GM21619 (cell line): ENCODE results near the gene SH3PXD2B.
A peak's percentile ranks its signal among the peaks of the same experiment; 100 is the strongest.
"Not testable (repeated sequence)": the region's sequence is repeated elsewhere in the genome, so short reads cannot be mapped to it uniquely, and the experiment has no call there.

ENCODE experiments used
- ATAC-seq: cut with Tn5 transposase; IDR thresholded peaks from one replicate; pipeline ENCODE4 v1.9.1; 2021; ENCODE audit not compliant: unreplicated experiment

SH3PXD2B gene

DNA sequence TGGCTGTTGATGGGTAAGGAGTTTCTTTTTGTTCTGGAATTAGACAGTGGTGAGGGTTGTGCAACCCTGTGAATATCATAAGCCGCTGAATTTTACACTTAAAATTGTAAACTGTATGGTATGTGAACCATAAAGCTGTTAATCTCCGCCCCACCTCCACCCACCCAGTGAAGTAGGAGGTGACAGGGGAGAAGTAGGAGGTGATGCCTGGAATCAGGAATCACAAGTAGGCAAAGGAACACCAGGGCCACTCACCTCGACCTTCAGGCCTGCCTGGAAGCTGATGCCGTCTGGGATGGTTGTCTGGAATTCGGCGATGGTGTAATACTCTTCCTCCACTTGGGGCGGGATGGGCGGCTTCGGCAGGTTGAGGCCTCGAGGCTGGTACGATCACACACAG lies 108.4 kb downstream of the SH3PXD2B start:
- no peak for ATAC-seq

DNA sequence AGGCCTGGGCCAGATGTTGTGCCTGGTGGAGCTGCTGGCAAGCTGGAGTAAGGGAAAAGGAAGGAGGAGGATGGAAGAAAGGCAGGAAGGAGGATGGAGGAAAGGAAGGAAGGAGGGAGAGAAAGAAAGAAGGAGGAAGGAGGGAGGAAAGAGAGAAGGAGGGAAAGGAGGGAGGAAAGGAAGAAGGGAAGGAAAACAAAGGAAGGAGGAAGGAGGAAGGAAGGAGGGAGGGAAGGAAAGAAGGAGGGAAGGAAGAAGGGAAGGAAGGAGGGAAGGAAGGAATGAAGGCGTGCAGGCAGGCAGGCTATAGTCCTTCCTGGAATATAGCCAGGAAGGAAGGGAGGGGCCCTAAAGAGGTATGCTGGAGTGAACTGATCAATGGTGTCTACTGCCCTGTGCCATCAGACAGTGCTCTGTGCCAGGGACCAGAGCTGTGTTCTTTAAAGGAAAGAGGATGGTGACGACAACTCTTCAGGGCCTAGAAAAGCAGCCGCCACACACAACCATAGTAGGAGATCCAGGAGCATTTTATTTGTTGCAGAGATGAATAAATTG lies 109.4 kb downstream of the SH3PXD2B start:
- no peak for ATAC-seq

DNA sequence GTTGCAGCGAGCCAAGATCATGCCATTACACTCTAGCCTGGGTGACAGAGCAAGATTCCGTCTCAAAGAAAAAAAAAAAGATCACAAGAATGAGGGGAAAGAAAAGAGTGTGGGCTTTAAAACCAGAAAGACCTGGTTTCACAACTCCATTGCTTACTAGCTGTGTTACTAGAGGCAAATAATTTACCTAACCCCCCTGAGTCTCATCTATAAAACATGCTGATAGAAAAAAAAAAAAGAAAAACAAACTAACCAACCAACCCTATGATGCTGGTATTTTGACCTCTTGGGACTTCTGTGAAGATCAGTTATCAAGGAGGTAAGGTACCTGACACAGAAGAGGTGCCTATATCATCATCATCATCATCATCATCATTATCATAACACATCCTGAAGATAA lies 110.6 kb downstream of the SH3PXD2B start:
- ATAC-seq = no peak

DNA sequence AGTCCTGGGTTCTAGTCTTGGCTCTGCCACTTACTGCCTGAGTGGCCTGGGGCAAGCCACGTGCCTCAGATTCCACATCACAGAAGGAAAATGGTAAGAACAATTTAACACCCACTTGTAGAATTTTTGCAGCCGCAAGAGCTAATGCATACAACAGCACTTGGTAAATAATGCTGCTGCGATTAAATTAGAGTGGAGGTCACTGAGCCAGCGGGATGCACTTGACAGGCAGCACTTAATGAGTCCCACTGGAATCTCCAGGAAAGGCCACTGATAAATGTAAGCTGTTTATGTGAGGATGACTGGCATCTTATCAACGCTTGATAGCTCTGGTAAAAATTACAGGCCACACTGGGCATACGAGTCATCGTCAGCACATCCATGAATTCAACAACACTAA lies 111.4 kb downstream of the SH3PXD2B start:
- ATAC-seq = no peak

DNA sequence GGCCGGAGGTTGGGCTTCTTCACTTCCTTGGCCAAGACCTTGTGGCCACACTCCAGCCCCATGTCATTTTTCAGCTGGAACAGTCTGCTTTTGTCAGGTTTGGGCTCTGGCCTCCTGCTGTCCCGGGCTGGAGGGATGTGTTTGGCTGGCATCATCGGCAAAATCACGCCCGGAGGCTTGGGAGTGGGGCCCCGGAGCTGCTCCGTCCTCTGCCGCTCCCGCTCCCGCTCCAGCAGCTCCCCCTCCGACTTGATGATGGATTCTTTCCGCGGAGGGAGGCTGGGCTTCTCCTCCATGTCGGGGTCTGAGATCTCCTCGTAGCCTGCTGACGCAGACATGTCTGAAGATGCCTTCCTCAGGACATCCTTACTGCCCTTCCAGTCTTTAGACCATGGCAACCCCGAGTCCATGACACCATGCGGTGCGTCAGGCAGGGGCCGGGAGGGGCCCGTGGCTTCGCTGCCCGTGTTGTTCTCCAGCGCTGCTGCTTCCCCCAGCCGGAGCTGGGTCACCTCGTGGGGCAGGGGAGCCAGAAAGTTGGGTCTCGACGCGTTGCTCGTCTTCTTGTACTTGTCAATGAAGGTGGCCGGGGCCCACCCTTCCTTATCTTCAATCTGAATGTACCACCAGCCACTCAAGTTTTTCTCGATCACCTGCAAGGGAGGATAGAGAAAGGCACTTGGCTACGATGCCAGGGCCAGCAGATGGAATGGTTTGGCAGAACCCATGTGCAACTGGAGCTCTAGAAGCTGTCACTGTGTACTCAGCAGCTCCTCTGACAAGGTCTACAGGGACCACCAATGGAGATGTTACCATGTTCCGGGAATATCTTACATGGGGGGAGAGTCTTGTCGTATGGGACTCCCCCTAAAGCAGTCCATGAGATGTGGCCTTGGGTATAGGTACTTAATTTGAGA lies 114.8 kb downstream of the SH3PXD2B start:
- no peak for ATAC-seq

DNA sequence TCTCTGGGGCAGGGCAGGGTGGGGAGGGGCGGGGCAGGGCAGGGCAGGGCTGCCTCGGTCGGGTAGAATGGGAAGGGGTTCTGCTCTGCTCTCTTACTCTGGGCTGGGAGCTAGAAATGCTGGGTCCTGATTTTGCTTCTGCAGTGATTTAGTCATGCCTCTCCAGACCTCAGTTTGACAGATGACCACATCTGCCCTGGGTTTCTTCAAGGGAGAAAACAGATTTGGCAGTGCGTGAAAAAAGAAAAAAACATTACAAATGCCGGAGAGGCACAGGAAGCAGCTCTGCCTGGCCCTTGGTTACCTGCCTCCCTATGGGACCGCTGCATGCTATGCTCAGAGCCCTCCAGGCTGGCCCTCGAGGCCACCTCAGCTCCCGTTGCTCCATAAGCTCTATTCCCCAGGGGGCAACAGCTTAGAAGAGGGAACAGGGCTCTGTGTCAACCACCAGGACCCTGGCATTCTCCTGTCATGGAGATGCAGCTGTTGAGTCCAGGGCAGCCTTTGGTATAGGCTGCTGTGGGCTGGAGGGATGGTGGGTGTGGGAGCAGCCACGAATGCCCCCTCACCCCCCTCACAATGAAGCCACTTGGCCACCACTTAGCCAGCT lies 117.5 kb downstream of the SH3PXD2B start:
- no peak for ATAC-seq

DNA sequence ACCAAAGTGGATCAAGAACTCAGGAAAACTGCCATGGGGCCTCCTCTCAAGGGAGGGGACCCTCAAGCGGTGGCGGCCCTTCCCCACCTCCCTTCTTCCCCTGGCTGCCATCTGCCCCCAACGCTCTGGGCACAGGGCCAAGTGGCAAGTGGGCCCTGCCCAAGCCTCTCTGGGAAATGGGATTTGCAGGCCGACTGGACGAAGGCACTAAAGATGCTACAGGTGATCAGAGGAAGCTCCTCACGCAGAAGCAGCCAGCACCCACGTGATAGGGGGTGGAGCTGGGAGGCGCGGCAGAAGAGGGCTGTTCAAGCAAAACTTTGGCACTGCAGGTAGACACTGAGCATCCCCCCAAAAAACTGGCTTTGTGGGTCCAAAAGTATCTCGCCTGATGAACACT lies 118.1 kb downstream of the SH3PXD2B start:
- no peak for ATAC-seq

DNA sequence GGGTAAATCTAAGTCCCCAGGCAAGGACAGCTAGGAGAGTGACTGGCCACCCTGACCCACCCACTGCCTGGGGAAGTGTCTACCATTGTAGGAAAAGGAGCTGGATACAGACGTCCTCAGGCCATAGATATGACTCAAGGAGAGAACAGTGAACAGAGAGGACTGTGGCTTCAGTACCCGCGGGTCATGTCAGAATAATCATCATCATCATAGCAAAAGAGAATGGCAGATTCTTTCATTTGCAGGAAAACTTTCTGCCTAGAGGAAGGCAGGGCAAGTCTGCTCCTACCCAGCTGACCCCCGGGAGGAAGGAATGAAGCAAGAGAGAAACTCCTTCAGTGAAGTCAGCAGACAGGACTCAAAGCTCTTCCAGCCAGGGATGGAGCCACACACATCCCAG lies 118.6 kb downstream of the SH3PXD2B start:
- no peak for ATAC-seq

DNA sequence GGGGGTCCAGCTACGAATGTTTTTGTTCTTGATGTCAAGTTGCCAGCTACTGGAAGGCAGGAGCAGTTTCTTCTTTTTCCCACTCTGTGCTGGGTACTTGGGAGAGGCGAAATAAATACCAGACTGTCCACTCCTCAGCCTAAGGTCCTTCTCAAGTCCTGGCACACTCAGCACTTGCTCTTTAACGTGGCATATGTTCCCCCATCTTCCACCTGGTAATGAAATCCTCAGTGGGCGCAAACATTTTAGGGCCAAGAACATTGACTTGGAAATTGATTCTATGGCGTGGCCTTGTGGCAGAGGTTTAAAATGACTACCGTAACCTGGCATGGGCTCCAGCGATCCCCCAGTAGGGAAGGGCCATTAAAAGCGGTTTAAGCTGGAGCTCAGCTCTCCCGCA lies 119.7 kb downstream of the SH3PXD2B start:
- no peak for ATAC-seq

DNA sequence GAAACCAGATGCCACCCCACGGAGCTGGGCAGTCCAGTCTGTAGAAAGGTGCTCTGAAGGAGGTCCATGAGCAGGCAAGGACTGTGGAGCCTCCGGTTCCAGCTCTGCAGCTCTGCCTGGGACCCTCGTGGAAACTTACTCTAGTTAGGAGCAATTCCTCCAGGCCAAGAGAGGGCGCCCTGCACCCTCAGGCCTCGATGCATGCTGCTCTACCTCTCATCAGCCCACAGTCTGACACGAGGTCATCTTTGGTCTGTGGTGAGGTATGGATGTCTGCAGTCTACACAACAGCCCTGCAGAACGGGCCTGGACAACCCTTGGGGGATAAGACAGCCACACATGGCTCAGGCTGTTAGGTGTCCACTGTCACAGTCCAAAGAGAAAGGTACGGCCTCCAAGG lies 120.1 kb downstream of the SH3PXD2B start:
- ATAC-seq = no peak

DNA sequence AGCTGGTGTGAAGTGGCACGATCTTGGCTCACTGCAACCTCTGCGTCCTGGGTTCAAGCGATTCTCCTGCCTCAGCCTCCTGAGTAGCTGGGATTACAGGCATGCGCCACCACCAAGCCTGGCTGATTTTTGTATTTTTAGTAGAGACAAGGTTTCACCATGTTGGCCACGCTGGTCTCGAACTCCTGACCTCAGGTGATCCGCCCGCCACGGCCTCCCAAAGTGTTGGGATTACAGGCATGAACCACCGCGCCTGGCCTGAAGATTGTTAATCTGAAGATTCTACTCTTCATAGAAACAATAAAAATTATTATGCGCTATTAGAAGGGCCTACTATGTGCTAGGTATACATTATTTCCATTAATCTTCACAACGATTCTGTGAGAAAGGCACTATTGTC lies 127.4 kb downstream of the SH3PXD2B start:
- ATAC-seq = not testable (repeated sequence)

DNA sequence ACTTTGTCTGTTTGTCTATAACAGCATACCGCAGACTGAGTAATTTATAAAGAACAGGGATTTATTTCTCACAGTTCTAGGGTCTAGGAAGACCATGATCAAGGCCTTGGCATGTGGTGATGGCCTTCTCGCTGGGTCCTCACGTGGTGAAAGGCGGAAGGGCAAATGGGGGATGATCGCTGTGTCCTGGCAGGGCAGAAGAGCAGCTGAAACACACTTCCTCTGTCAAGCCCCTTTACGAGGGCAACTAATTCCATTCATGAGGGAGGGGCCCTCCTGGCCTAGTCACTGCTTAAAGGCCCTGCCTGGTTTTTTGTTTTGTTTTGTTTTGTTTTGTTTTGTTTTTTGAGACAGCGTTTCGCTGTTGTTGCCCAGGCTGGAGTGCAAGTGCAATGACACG lies 128.9 kb downstream of the SH3PXD2B start:
- no peak for ATAC-seq

DNA sequence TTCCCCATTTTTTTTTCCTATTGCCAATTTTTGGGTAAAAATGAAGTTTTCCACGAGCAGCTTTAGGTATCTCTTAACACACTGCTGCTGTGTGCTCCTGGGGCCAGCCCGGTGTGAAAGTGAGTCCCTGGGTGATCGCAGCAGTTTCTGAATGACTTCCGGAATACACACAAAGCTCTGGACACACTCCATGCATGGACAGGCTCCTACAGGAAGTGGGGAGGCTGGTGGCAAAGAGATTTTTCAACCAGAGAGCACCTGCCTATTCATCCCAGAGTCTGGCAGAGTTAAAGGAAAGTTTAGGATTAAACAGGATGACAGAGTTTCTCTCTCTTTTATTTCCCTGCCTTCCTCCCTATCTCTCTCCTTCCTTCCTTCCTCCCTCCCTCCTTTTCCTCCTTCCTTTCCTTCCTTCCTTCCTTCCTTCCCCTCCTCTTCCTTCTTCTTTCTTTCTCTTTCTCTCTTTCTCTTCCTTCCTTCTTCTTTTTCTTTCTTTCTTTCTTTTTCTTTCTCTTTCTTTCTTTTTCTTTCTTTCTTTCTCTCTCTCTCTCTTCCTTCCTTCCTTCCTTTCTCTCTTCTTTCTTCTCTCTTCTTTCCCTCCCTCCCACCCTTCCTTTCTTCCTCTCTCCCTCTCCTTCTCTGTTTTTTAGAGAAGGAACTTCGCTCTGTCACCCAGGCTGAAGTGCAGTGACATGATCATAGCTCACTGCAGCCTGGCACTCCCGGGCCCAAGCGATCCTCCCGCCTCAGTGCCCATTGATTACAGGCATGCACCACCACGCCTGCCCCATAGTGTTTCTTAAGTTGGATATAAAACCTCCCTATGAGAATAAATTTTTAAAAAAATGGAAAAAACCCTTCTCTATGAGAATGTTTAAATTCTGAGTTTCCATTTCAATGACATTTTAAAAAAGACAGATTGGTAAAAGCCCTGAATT lies 132.0 kb downstream of the SH3PXD2B start:
- peak; percentile 67 for ATAC-seq

DNA sequence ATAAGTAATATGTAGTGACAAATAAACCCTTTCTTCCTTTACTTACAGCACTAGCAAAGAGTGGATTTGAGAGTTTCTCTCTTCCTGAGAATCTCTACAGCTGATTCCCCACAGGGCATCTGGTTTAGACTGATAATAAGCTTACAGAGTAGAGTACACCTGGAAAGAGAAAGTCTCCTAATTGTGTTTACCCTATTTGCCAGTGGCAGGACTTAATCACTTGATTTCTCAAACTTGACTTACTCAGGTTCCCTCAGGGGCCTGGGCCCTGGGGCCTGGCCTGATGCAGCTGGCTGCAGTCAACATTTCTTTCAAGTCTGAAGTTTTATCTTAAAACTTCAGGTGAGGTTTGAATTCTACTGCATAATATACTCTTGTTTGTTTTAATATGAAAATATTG lies 132.7 kb downstream of the SH3PXD2B start:
- ATAC-seq = no peak

DNA sequence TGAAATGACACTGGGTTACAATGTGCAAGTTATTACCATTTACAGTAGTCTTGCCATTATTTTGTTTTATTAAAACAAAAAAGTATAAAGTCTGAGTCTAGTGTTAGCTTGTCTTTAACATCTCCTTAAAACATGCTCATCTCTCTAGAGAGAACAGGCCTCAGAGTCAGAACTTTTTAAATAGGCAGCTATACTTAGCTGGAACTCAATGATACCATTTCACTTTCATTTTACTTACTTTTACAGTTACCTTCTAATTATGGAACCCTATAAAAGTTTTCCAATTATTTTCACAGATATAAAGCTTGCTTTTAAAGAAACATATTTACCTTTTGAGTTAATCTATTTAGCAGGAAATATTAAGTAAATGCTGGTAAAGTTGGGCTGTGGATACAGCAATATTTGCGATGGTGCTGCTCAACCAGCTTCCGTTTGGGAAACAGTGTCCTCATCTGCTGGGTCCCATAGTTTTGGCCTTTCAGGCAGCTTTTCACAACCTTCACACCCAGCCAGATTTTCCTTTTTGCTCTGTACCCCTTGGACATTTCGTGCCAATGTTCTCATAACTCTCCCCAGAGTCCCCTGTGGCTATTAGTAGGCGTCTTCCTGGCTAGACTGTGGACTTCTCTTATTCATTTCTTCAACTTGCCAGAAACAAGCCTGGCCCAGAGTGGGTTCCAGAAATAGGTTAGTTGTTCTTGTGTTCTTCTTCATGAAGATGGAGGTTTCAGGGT lies 134.4 kb downstream of the SH3PXD2B start:
- ATAC-seq = no peak

DNA sequence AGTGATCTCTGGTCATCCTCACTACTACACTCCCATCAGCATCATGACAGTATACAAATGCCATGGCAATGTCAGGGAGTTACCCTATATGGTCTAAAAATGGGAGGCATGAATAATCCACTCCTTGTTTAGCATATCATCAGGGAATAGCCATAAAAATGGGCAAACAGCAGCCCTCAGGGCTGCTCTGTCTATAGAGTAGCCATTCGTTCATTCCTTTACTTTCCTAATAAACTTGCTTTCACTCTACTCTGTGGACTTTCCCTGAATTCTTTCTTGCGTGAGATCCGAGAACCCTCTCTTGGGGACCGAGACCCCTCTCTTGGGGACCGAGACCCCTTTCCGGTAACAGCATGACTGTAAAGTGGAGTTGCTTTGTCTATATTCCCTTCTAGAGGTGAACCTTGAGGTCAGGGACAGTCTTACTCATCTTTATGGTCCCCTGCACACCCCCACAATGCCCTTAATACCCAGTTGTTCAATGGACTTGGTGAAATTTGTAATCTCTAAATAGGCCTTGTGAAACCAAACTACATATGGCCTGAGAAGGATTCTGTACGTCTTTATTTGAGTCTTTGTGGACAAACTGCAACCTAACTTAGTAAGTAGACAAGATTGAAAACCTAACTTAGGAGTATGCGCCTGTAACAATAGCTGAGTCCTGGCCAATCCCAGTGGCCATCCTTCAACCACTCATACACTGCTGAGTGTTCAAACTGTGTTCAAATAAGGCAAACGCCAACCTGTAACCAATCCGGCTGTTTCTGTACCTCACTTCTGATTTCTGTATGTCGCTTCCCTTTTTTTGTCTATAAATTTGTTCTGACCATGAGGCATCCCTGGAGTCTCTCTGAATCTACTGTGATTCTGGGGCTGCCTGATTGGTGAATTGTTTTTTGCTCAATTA lies 138.5 kb downstream of the SH3PXD2B start:
- ATAC-seq = peak; percentile 76

DNA sequence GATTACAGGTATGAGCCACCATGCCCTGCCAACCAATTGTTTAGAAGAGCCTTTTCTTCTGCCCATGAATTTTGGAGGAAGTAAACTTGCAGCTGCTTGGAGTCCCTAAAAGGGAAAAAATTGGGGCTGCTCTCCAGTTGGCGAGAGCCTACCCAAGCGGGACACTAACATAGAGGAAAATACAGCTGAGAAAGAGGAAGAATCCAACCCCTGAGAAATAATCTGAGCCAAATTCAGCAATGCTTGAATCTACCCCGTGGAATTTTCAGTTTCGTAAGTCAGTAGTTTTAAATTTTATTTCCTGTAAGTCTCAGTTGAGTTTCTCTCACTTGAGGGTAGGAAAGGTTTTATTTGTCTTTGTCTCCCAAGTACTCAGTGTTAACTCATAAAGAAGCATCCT lies 140.4 kb downstream of the SH3PXD2B start:
- no peak for ATAC-seq

DNA sequence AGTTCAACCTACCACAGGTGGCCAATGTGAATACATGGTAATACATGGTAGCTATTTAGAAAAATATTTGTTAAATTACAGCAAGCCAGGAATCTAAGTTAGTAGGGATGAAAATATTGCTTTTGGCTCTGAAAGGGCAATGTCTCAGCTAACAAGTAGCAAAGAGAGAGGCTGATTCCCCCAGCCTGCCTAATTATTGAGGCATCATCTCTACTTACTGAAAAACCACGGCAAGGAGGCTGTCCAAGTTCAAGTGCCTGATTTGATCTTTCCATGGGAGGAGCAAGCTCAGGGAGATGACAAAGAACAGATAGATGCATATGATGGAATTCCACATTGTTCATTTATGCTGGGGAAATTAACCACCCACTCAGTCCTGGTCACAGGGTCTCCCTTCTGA lies 142.0 kb downstream of the SH3PXD2B start:
- no peak for ATAC-seq

DNA sequence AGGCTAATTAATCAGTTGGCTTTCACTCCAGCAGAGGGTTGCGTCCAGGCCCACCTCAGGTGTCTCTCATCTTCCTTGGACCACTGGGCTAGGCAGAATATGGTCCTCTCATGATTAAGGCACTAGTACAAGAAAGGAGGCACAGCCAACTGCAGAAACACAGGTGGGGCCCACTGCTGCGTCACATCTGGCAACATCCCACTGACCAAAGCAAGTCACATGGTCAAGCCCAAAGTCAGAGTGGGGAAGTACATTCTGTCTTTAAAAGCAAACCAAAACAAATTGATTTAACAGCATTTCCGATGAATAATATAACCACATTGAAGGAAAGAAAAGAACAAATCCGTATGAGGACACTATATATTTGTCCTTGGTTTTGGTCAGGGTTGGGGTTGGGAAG lies 142.7 kb downstream of the SH3PXD2B start:
- no peak for ATAC-seq
